Measurements from ENCODE around the gene UEVLD.
"Not testable (repeated sequence)": the region's sequence is repeated elsewhere in the genome, so short reads cannot be mapped to it uniquely, and the experiment has no call there.

UEVLD gene

GRCh38 chr11:18600915-18601569 lies 12.5 kb upstream of the UEVLD start:
- Histone ChIP-seq H3K4me1 (ENCODE audit: insufficient read depth, insufficient read length) (no peaks in the 10 kb centered on the region), H3K9me3 (ENCODE audit: insufficient read depth, low read length) (no peaks in the 10 kb centered on the region), H3K4me3 (ENCODE audit: insufficient read length, low read depth) (no peak overlapping the region), H3K9ac (ENCODE audit: insufficient read length, low read depth) (no peak overlapping the region), H3K36me3 (ENCODE audit: insufficient read depth, insufficient read length, low read length) (peaks cover 16% of the 10 kb centered on the region), H3K27me3 (ENCODE audit: insufficient read depth, insufficient read length) (no peaks in the 10 kb centered on the region)
- DNase-seq (ENCODE audit: low read depth, low spot score): no peak
- TF ChIP-seq SUZ12 (IDR thresholded peaks at IDR 0.05; ENCODE audit: extremely low read depth, insufficient read depth, insufficient read length): no peak
- no peak for TF ChIP-seq ZNF274 (IDR thresholded peaks at IDR 0.05; ENCODE audit: low read depth, low read length)
- TF ChIP-seq YY1 (IDR thresholded peaks at IDR 0.05; ENCODE audit: insufficient read depth, insufficient read length): no peak

GRCh38 chr11:18599739-18600230 lies 11.3 kb upstream of the UEVLD start, which contains the start of gene MISFA:
Gene MISFA (plus strand): TSS chr11:18599789. CDS start chr11:18599929, 140 bp downstream.
- Histone ChIP-seq H3K9me3 (ENCODE audit: insufficient read depth, low read length) (no peaks in the 10 kb centered on the region), H3K27me3 (ENCODE audit: insufficient read depth, insufficient read length) (no peaks in the 10 kb centered on the region), H3K4me1 (ENCODE audit: insufficient read depth, insufficient read length) (no peaks in the 10 kb centered on the region), H3K9ac (ENCODE audit: insufficient read length, low read depth) (no peak within 1 kb of the TSS), H3K36me3 (ENCODE audit: insufficient read depth, insufficient read length, low read length) (peaks cover 20% of the 10 kb centered on the region), H3K4me3 (ENCODE audit: insufficient read length, low read depth) (no peak within 1 kb of the TSS)
- TF ChIP-seq SUZ12 (IDR thresholded peaks at IDR 0.05; ENCODE audit: extremely low read depth, insufficient read depth, insufficient read length): no peak
- no peak for TF ChIP-seq ZNF274 (IDR thresholded peaks at IDR 0.05; ENCODE audit: low read depth, low read length)
- no peak for TF ChIP-seq YY1 (IDR thresholded peaks at IDR 0.05; ENCODE audit: insufficient read depth, insufficient read length)
- no peak for DNase-seq (ENCODE audit: low read depth, low spot score)

DNA sequence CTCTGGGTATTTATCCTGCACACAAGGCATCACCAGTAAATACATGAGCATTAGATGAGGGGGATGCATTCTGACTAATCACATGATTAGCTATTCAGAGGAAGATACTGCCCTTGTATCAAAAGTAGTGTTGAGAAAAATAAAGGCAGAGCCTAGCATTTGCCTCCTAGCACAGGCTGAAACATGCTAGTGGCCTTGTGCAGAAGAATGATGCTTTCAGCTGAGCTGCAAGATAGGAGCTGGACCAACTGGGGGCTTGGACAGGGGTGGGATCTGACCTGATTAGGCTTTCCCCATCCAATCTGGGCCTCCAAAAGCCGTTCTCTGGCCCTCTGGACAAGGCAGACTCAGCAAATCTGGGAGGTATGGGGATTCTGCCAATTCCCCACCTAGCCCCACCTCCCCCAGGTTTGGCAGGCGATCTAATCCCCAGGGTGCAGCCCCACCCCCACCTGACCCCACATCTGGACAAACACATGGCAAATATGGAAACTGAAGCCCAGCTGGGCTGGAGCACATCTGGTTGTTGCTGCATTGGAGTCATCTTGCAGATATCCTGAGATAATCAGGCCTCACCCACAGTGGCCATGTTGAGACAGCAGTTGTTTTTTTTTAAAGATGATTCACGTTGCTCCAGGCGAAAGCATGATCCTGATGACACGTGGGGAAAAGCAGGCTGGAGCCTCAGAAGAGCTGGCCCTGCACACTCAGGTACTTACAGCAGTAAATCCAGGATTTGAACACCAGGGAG lies 6.6 kb upstream of the UEVLD start:
- no peaks in the 10 kb centered on the region for H3K27me3 ChIP-seq (ENCODE audit: insufficient read depth, insufficient read length)
- no peak for DNase-seq (ENCODE audit: low read depth, low spot score)
- TF ChIP-seq YY1 (IDR thresholded peaks at IDR 0.05; ENCODE audit: insufficient read depth, insufficient read length) (no peak), ZNF274 (IDR thresholded peaks at IDR 0.05; ENCODE audit: low read depth, low read length) (no peak), SUZ12 (IDR thresholded peaks at IDR 0.05; ENCODE audit: extremely low read depth, insufficient read depth, insufficient read length) (no peak)
- no peak overlapping the region for H3K4me3 ChIP-seq (ENCODE audit: insufficient read length, low read depth)
- H3K4me1 ChIP-seq (ENCODE audit: insufficient read depth, insufficient read length): no peaks in the 10 kb centered on the region
- H3K36me3 ChIP-seq (ENCODE audit: insufficient read depth, insufficient read length, low read length): peaks cover 20% of the 10 kb centered on the region
- no peaks in the 10 kb centered on the region for H3K9me3 ChIP-seq (ENCODE audit: insufficient read depth, low read length)
- no peak overlapping the region for H3K9ac ChIP-seq (ENCODE audit: insufficient read length, low read depth)

GRCh38 chr11:18594088-18594487 lies 5.6 kb upstream of the UEVLD start:
- H3K36me3 ChIP-seq (ENCODE audit: insufficient read depth, insufficient read length, low read length): peaks cover 20% of the 10 kb centered on the region
- H3K9ac ChIP-seq (ENCODE audit: insufficient read length, low read depth); H3K4me3 ChIP-seq (ENCODE audit: insufficient read length, low read depth); H3K9me3 ChIP-seq (ENCODE audit: insufficient read depth, low read length); H3K27me3 ChIP-seq (ENCODE audit: insufficient read depth, insufficient read length); H3K4me1 ChIP-seq (ENCODE audit: insufficient read depth, insufficient read length); DNase-seq (ENCODE audit: low read depth, low spot score): not testable (repeated sequence)

DNA sequence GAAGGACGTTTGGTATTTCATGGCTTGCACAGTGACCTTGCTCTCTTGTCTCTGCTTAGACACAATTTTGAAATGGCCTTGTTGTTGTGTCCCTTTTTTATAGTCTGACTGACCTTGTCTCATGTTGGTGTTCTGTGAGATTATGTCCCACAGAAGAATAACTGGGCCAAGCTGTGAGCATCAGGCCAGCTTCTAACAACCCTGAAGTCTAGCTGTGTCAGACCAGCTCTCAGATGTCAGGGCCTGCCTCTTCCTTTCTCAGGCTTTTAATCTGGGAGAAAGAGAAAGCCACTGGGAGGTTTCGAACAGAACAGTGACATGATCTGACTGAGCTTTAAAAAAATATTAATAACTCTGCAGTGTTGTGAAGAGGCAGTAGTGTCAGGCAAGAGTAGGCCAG lies 2.0 kb upstream of the UEVLD start:
- no peak for DNase-seq (ENCODE audit: low read depth, low spot score)
- H3K36me3 ChIP-seq (ENCODE audit: insufficient read depth, insufficient read length, low read length): peaks cover 7% of the 10 kb centered on the region
- H3K27me3 ChIP-seq (ENCODE audit: insufficient read depth, insufficient read length): no peaks in the 10 kb centered on the region
- no peak overlapping the region for H3K9ac ChIP-seq (ENCODE audit: insufficient read length, low read depth)
- no peaks in the 10 kb centered on the region for H3K4me1 ChIP-seq (ENCODE audit: insufficient read depth, insufficient read length)
- H3K4me3 ChIP-seq (ENCODE audit: insufficient read length, low read depth): no peak overlapping the region
- TF ChIP-seq YY1 (IDR thresholded peaks at IDR 0.05; ENCODE audit: insufficient read depth, insufficient read length) (no peak), ZNF274 (IDR thresholded peaks at IDR 0.05; ENCODE audit: low read depth, low read length) (no peak), SUZ12 (IDR thresholded peaks at IDR 0.05; ENCODE audit: extremely low read depth, insufficient read depth, insufficient read length) (no peak)
- no peaks in the 10 kb centered on the region for H3K9me3 ChIP-seq (ENCODE audit: insufficient read depth, low read length)

DNA sequence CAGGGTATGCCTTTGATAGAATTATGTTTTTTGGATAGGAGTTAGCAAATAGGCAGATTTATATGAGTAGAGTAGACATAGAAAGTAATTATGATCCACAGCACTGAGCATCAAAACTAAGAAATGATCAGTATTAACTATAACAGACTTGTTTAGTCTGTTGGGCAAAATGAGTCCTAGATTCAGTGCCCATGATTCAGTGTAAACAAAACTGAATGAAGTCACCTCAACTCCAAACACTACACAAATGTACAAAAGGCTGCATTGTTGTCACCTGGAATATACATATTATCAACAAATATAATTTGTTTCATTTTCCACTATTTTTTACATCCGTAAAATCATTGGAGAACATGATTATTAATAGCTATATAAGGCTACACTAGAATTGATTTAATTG lies 6.7 kb downstream of the UEVLD start:
- Histone ChIP-seq H3K4me3 (ENCODE audit: insufficient read length, low read depth) (no peak overlapping the region), H3K9ac (ENCODE audit: insufficient read length, low read depth) (no peak overlapping the region), H3K4me1 (ENCODE audit: insufficient read depth, insufficient read length) (no peaks in the 10 kb centered on the region), H3K9me3 (ENCODE audit: insufficient read depth, low read length) (no peaks in the 10 kb centered on the region), H3K36me3 (ENCODE audit: insufficient read depth, insufficient read length, low read length) (peaks cover 8% of the 10 kb centered on the region), H3K27me3 (ENCODE audit: insufficient read depth, insufficient read length) (no peaks in the 10 kb centered on the region)
- TF ChIP-seq ZNF274 (IDR thresholded peaks at IDR 0.05; ENCODE audit: low read depth, low read length) (no peak), YY1 (IDR thresholded peaks at IDR 0.05; ENCODE audit: insufficient read depth, insufficient read length) (no peak), SUZ12 (IDR thresholded peaks at IDR 0.05; ENCODE audit: extremely low read depth, insufficient read depth, insufficient read length) (no peak)
- DNase-seq (ENCODE audit: low read depth, low spot score): no peak

- Histone ChIP-seq H3K27me3 (ENCODE audit: insufficient read depth, insufficient read length) (no peaks in the 10 kb centered on the region), H3K9me3 (ENCODE audit: insufficient read depth, low read length) (no peaks in the 10 kb centered on the region), H3K36me3 (ENCODE audit: insufficient read depth, insufficient read length, low read length) (peaks cover 9% of the 10 kb centered on the region), H3K9ac (ENCODE audit: insufficient read length, low read depth) (no peak overlapping the region), H3K4me3 (ENCODE audit: insufficient read length, low read depth) (no peak overlapping the region), H3K4me1 (ENCODE audit: insufficient read depth, insufficient read length) (no peaks in the 10 kb centered on the region)
- no peak for DNase-seq (ENCODE audit: low read depth, low spot score)
- TF ChIP-seq SUZ12 (IDR thresholded peaks at IDR 0.05; ENCODE audit: extremely low read depth, insufficient read depth, insufficient read length): no peak
- TF ChIP-seq YY1 (IDR thresholded peaks at IDR 0.05; ENCODE audit: insufficient read depth, insufficient read length): no peak
- no peak for TF ChIP-seq ZNF274 (IDR thresholded peaks at IDR 0.05; ENCODE audit: low read depth, low read length)
Observed at GRCh38 chr11:18580113-18580766, 8.3 kb downstream of the UEVLD start.

All from NT2/D1 (cell line).